GDM1 (cell line): ENCODE measurements around the gene NCLN.
A peak's percentile ranks its signal among the peaks of the same experiment; 100 is the strongest.
"Not testable (repeated sequence)": the region's sequence is repeated elsewhere in the genome, so short reads cannot be mapped to it uniquely, and the experiment has no call there.

Experiments
- DNase-seq: peaks from one replicate; lab custom pipeline; 2025; lab: John Stamatoyannopoulos, UW

Gene NCLN

DNA sequence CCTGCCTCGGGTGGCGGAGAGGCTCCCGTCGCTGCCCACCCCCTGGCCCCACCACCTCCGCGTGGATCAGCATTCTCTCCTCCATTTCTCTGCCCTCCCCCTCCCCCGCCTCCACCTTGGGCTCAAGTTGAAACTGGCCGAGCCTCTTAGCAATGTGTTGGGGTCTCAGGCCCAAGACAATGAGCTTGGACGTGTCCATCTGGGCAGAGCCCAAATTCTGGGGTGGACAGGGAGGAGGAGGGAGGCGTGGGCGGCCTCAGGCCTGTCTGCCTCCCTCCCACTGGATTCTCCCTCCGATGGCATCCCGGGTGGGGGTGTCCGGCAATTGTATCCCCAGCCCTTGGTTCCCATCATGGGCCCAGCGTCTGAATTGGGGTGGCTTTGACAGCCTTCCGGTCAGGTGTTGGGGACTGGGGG lies 40.0 kb downstream of the NCLN start:
- no peak for DNase-seq

DNA sequence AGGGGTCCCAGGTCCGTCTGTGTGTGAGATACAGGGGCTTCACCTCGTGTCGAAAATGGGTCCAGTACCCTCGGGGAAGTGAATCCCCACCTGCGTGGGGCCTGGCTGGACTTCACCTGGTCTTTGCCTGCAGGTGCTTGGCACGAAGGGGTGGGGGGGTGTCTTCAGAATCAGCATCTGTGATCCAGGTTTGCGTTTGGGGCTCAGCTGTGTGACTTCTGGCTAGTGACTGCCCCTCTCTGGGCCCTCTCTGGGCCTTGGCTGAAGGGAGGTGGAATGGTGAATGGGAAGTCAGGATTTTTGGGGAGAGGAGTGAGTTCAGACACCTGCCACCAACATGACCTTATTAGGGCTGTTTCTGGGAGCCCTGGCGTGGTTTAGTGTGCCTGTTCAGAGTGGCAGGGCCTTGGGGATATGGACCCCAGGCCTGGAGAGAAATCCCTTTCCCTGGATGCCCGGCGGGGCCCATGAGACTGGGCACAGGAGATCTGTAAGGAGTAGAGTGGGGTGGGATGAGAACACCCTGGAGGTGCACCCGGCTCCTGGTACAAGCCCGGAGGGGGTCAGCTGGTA lies 41.4 kb downstream of the NCLN start:
- no peak for DNase-seq

DNA sequence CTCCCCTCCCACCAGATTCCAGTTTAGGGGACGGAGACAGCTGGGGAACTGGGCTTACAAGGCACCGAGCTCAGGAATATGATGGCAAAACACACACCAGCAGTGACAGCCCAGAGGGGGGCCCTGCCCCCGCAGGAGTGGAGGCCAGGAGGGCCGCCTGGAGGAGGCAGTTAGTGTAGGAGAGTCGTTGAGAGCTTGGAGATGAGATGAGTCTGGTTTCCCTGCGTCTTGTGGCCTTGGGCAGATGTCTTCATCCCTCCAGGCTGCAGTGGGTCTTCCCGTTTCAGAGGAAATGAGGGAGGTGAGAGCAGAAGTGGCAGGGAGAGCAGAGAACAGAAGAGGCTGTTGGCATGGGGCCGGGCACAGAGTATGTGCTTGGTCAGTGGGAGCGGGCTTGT lies 43.6 kb downstream of the NCLN start:
- DNase-seq: no peak

DNA sequence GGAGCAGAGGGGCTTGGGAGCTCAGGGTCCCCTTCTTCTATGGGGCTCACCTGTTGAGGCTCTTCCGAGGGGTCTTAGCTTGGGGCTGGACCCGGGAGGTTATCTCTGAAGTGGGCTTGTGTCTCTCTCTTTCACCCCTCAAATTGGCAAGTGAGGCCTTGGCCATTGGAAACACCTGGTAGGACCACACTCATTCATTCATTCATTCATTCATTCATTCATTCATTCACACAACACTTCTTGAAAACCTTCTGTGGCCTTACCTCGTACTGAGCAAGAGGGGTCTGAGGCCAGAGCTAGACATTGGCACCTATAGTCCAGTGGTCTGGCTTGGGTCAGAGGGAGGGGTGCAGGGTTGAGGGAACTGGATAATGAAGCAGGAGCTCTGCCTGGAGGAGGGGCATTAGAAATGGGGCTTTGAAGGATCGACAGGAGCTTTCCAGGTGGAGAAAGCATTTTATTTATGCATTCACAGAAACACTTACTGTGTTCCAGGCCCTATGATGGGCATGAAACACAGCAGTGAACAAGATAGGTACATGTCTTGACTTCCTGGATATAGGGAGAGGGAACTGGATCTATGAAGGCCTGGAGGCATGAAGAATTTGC lies 44.3 kb downstream of the NCLN start:
- DNase-seq: no peak

DNA sequence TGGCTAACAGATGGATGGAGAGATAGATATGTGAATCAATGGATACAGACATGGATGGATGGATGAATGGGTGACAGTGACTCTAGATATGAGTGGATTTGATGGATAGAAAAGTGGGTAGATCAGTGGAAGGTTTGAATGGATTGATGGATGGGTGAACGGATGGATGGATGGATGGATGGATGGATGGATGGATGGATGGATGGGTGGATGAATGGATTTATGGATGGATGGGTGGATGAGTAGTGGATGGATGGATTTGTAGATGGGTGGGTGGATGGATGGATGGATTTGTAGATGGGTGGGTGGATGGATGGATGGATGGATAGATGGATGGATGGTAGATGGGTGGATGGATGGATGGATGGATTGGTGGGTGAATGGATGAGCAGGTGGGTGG lies 45.6 kb downstream of the NCLN start:
- DNase-seq: no peak

DNA sequence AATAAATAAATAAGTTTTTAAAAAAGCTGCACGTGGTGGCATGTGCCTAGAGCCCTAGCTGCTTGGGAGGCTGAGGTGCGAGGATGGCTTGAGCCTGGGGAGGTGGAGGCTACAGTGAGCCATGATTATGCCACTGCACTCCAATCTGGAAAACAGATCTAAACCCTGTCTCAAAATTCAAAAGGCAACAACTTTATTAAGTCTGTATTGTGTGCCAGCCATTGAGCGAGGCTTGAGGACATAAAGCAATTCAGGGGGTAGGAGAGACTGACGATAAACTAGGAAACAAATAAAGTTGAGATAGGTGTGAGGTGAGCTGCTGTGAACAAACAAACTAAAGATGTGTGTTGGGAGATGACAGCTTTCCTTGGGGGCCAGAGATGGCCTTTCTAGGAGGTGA lies 47.4 kb downstream of the NCLN start:
- DNase-seq: no peak

DNA sequence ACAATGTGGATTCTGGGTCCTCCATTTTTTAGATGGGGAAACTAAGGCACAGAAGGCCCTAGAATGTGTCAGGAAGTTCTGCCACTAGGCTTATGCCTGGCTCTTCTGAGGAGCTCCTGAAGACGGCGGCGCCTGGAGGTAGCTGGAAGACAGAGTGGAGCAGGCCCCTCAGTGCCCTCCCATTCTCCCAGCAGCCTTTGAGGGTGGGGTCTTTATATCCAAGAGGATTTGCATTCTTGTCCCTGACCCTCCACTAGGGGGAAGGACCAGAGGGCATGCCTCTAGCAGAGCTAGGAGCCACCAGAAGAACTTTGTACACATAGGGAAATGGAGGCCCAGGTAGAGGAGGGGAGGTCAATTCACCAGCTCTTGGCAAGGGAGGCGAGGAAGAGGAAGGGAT lies 48.1 kb downstream of the NCLN start:
- DNase-seq: no peak

DNA sequence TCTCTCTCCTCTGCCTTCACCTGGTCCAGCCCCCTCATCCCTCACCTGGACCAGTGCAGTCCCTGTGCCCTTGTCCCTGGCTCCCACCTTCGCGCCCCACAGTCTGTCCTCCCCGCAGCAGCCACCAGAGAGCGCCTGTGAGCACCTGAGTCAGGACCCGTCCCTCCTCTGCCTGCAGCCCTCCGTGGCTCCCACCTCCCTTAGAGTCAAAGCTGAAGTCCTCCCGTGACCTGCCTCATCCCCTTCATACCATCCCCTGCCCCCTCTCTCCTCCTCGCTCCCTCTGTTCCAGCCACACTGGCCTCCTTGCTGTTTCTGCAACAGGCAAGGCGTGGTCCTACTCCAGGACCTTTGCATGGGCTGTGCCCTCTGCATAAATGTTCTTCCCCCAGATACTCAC lies 49.1 kb downstream of the NCLN start:
- DNase-seq: no peak

DNA sequence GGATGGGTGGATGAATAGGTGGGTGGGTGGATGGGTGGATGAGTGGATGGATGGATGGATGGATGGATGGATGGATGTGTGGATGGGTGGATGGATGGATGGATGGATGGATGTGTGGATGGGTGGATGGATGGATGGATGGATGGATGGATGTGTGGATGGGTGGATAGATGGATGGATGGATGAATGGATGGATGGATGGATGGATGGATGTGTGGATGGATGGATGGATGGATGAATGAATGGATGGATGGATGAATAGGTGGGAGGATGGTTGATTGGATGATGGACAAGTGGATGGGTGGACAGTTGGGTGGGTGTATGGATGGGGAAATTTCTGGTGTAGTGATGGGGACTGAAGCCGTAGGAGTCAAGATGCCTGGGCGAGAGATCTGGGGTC lies 49.9 kb downstream of the NCLN start:
- DNase-seq: not testable (repeated sequence)

DNA sequence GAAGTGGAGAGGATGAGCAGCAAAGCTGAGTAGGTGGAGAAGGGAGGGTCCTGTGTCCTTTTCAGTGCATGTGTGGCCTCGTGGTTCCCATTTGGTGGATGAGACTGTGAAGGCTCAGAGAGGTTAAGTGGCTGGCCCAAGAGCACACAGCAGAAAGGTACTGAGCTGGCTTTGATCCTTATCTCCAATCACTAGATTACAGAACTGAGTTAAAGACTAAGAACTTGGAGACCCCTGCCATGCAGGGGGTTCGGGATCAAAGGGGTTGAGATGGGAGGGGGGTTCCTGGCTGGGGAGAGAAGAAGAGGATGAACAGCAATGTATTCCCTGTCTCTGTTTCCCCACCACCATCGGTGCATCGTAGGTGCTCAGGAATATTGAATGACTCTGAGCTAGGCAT lies 50.5 kb downstream of the NCLN start:
- DNase-seq: no peak

DNA sequence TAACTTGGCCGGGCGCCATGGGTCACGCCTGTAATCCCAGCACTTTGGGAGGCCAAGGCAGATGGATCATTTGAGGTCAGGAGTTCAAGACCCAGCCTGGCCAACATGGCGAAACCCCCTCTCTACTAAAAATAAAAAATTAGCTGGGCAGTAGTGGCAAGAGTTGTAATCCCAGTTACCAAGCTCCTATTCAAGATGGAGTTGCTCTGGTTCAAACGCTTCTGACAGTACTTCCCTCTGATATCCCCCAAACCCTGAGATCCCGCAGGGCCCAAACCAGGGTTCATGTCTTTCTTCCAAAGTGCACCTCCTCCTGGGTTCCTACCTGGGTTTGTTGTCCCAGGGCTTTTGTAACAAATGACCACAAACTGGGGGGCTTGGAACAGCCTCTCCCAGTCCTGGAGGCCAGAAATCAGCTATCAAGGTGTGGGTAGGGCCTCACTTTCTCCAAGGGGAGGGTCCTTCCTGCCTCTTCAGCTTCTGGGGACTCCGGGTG lies 52.4 kb downstream of the NCLN start:
- DNase-seq: no peak

DNA sequence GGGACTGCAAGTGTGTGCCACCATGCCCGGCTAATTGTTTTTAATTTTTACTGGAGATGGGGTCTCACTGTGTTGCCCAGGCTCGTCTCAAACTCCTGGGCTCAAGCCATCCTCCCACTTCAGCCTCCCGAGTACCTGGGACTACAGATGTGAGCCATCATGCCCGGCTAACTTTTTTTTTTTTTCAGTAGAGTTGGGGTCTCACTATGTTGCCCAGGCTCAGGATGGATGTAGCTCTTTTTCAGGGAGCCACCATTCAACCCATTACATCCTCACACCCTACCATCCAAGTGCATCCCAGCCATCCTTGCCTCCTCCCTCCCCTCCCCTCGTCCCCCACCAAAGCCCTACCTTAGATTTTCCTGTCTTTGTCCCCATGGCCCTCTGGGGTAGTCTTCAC lies 53.6 kb downstream of the NCLN start:
- DNase-seq: no peak

DNA sequence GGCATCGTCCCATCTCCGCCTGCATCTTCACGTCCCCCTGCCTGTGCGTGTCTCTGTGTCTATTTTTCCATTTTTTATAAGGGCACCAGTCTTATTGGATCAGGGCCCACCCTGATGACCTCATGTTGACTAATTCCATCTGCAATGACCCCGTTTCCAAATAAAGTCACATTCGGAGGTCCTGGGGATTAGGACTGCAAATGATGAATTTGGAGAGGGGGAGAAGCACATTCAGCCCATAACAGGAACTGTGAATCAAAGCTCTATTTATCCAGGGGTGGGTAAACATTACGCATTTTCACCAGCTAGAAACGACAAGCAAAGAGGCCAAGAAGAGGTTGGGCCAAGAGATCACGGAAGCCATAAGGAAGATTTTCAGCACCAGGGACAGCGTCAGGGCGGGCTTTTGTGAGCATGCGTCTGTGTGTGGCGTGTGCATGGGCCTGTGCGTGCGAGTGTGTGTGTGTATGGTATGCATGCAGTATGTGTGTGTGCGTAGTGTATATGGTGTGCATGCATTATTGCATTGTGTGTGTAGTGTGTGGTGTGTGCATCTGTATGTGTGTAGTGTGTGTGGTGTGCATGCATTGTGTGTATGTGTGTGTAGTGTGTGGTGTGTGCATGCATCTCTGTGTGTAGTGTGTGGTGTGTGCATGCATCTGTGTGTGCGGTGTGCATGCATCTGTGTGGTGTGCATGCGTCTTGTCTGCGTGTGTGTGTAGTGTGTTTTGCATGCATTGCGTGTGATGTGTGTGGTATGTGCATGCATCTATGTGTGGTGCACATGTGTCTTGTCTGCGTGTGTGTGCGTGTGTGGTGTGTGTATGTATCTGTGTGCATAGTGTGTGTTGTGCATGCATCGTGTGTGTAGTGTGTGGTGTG lies 58.3 kb downstream of the NCLN start:
- peak; percentile 44 for DNase-seq

DNA sequence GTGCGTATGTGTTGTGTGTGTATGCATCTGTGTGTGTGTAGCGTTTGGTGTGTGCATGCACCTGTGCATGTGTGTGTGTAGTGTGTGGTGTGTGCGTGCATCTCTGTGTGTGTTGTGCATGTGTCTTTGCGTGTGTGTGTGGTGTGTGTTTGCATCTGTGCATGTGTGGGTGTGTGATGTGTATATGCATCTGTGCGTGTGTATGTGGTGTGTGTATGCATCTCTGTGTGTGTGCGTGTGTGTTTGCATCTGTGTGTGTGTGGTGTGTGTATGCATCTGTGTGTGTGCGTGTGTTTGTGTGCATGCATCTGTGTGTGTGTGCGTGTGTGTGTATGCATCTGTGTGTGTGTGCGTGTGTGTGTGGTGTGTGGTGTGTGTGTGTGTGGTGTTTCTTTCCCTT lies 59.3 kb downstream of the NCLN start:
- DNase-seq: no peak

DNA sequence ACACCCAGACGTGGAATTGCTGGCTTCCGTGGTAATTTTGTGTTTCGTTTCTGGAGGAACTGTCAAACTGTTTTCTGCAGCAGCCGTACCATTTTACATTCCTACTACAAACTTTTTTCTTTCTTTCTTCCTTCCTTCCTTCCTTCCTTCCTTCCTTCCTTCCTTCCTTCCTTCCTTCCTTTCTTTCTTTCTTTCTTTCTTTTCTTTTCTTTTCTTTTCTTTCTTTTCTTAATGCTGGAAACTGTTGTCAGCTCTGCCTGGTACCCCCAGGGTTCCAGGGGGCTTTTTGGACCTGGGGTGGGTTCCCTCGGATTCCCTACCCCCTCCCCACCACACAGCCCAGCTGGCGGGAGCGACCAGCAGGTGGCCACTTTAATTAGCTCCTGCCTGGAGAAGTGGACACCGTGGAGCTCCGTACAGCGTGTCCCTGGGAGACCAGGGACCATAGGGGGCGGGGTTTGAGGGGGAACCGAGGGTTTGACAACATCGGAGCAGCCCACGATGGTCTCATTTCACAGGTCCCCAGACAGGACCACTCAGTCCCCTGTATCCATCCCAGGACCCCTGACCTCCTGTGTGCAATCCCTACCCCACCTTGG lies 63.1 kb downstream of the NCLN start:
- no peak for DNase-seq

DNA sequence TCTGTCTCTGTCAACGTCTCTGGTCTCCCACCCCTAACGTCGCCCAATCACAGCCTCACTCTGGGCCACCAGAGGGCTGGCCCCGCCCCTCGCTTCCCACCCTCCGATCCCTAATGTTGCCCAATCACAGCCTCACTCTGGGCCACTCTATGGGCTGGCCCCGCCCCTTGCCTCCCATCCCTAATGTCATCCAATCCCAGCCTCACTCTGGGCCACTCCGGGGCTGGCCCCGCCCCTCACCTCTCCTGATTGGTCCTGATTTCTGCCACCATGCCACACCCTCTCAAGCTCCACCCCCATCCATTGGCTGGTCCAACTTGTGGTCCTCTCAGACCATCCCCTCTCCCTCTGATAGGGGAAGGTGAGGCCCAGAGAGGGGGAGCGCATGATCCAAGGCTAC lies 63.7 kb downstream of the NCLN start:
- DNase-seq: no peak

DNA sequence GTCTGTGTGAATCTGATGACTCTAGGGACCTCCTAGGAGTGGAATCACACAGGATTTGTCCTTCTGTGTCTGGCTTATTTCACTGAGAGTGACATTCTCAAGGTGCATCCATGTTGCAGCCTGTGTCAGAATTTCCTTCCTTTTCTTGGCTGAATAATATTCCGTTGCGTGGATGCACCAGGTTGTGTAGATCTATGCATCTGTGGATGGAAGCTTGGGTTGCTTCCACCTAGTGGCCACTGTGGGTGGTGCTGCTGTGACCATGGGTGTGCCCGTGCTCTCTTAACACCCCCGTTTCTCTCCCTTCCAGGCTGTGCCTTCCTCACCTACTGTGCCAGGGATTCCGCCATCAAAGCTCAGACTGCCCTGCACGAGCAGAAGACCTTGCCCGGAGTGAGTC lies 64.9 kb downstream of the NCLN start:
- peak; percentile 8 for DNase-seq

DNA sequence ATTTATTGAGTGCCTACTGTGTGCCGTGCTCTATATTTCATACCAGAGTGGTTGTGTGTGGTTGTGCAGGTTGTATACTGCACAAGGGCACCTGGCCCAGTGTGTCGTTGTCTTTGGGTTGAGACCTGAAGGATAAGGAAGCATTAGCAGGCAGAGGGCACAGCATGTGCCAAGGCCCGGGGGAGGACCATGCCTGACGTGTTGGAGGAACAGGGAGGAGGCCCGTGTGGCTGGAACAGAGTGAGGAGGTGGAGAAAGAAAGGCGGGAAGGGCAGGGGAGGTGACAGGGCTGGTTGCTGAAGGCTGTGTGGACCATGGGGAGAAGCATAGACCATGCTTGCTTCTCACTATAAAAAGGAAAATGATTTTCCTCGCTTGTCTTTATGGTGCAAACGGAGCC lies 65.5 kb downstream of the NCLN start:
- DNase-seq: no peak

DNA sequence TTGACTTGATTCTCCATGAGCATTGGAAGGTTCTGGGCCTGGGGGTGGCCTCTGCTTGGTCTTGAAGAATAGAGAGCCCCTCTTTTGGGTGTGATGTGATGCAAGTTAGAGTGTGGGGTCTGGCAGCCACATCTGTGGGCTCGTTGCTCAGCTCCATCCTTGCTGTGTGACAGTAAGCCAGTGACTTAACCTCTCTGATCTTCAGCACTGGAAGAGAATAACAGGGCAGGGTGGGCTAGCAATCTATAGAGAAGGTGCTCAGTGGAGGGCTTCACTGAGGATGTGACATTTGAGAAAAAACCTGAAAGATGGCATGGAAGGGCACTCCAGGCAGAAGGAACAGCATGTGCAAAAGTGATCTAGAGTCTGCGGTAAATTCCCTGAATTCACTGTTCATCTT lies 66.9 kb downstream of the NCLN start:
- DNase-seq: no peak

DNA sequence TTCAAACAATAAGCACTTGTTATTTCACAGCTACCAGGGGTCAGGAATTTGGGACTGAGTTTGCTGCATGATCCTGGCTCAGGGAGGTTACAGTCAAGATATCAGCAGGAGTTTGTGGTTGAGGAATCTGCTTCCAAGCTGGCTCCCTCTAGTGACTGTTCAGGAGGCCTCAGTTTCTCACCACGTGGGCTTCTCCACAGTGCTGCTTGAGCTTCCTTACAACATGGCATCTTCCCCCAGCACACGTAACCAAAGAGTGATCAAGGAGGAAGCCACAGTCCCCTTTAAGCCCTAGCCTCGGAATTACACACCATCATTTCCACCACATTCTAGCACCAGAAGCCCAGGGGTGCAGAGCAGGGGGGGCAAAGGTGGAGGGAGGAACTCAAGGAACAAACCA lies 67.5 kb downstream of the NCLN start:
- no peak for DNase-seq

DNA sequence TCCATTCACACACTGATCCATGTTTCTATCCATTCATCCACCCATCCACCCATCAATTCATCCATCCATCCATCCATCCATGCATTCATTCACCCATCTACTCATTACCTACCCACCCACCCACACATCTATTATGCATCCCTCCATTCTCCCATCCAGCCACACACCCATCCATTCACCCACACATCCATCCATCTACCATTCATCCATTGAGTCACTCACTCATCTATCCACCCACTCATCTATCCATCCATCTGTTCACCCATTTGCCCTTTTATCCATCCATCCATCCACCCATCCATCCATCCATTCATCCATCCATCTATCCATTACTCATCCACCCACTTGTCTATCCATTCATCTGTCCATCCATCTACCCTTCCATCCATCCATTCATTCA lies 68.8 kb downstream of the NCLN start:
- DNase-seq: no peak

DNA sequence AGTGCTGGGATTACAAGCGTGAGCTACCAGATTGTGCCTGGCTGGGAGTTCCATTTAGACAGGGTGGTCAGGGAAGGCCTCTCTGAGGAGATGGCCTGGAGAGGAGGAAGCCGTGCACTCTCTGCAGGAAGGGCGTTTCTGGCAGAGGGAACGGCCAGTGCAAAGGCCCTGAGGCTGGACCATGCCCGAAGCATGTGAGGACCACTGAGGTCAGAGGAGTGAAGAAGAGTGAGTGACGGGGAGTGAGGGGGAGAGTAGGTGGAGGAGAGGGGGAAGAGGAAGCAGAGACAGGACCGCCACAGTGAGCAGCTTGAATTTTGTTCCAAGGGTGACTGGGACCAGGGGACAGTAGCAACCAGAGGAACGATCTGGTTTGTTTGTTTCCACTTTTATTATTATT lies 71.3 kb downstream of the NCLN start:
- no peak for DNase-seq
